DMS79 treated with DMSO at 0.1 percent for 48 hours (cell line): ENCODE measurements around the gene SMURF1.
"Not testable (repeated sequence)": the region's sequence is repeated elsewhere in the genome, so short reads cannot be mapped to it uniquely, and the experiment has no call there.

Experiments used
- DNase-seq: peaks from one replicate; lab custom pipeline; 2025; lab: John Stamatoyannopoulos, UW

SMURF1 gene

GRCh38 chr7:99050971-99051370 is 92.9 kb downstream of the SMURF1 start:
- no peak for DNase-seq

GRCh38 chr7:99047526-99048077 is 96.3 kb downstream of the SMURF1 start:
- no peak for DNase-seq

- no peak for DNase-seq
Observed at GRCh38 chr7:99046722-99047121, 97.2 kb downstream of the SMURF1 start.

GRCh38 chr7:99046262-99046661 is 97.6 kb downstream of the SMURF1 start:
- not testable (repeated sequence) for DNase-seq

GRCh38 chr7:99044858-99045257 is 99.0 kb downstream of the SMURF1 start:
- not testable (repeated sequence) for DNase-seq

GRCh38 chr7:99042957-99043356 is 101.0 kb downstream of the SMURF1 start:
- no peak for DNase-seq

- DNase-seq, result no peak
Observed at GRCh38 chr7:99041526-99041925, 102.4 kb downstream of the SMURF1 start.

GRCh38 chr7:99040104-99040958 is 103.6 kb downstream of the SMURF1 start:
- peak; percentile 45 for DNase-seq

- no peak for DNase-seq
Observed at GRCh38 chr7:99039384-99039891, 104.5 kb downstream of the SMURF1 start.

GRCh38 chr7:99038086-99038855 is 105.6 kb downstream of the SMURF1 start:
- no peak for DNase-seq

GRCh38 chr7:99037327-99037940 is 106.5 kb downstream of the SMURF1 start:
- DNase-seq, result no peak

GRCh38 chr7:99036546-99037111 is 107.3 kb downstream of the SMURF1 start:
- DNase-seq, result no peak

- no peak for DNase-seq
Observed at GRCh38 chr7:99035723-99036545, 108.0 kb downstream of the SMURF1 start.

GRCh38 chr7:99034932-99035722 is 108.8 kb downstream of the SMURF1 start:
- no peak for DNase-seq

- DNase-seq, result no peak
Observed at GRCh38 chr7:99033765-99034164, 110.1 kb downstream of the SMURF1 start.

GRCh38 chr7:99032928-99033327 is 111.0 kb downstream of the SMURF1 start:
- DNase-seq, result no peak

- DNase-seq, result no peak
Observed at GRCh38 chr7:99031496-99031895, 112.4 kb downstream of the SMURF1 start.

GRCh38 chr7:99030951-99031350 is 113.0 kb downstream of the SMURF1 start:
- no peak for DNase-seq

- no peak for DNase-seq
Observed at GRCh38 chr7:99030457-99030856, 113.5 kb downstream of the SMURF1 start.
